SK-N-SH (cell line): ENCODE data around the gene HS2ST1. TPM values are rescaled to one million over a fixed set of nuclear protein-coding genes. Genes with fewer than 3 reads are reported as not detected.

Source experiments
- CTCF ChIA-PET: fragments of 300-600, 350-600 bp; formaldehyde crosslinking; extraction: SDS; loops from one replicate; lab custom pipeline; 2021; lab: Yijun Ruan, JAX
- POLR2A ChIA-PET: fragments of 350-600 bp; sonication (Branson Sonifier 250); formaldehyde crosslinking; extraction: SDS; loops from one replicate; lab custom pipeline; 2020; ENCODE audit warnings: antibody characterized with exemption, inconsistent platforms; lab: Yijun Ruan, JAX
- DNase-seq: peaks from one replicate; pipeline ENCODE4 v3.0.0; 2012
- H2AFZ ChIP-seq: fragments of 200-600 bp; sonication (generic); 2 replicates; pipeline ENCODE4 v1.8.1; 2016; ENCODE audit warnings: antibody characterized with exemption, mild to moderate bottlenecking, low read depth
- H3F3A ChIP-seq: fragments of 200-600 bp; sonication (generic); replicated peaks from 2 replicates; pipeline ENCODE3; 2016; ENCODE audit warnings: antibody characterized with exemption, mild to moderate bottlenecking; ENCODE audit not compliant: insufficient read depth
- H3K27ac ChIP-seq, 2 experiments: fragments of 200-500 bp in 1 of 2; fragments of 200-600 bp in 1 of 2; sonication (Bioruptor generic) in 1 of 2; sonication (generic), shearing (Covaris generic) in 1 of 2; 2 replicates each; pipeline versions ENCODE4 v1.5.1 to v1.6.1; 2014 to 2016; ENCODE audit warnings: low read depth in 2 of 2, inconsistent platforms in 1 of 2, low read length in 1 of 2, mild to moderate bottlenecking in 1 of 2, mixed read lengths in 1 of 2
- H3K27me3 ChIP-seq: fragments of 200-600 bp; sonication (generic), shearing (Covaris generic); 2 replicates; pipeline ENCODE4 v1.6.1; 2016; ENCODE audit warnings: mixed run types; ENCODE audit not compliant: insufficient read depth
- H3K36me3 ChIP-seq, 2 experiments: fragments of 200-500 bp in 1 of 2; fragments of 200-600 bp in 1 of 2; sonication (Bioruptor generic) in 1 of 2; sonication (generic) in 1 of 2; replicated peaks in 1 of 2; 2 replicates each; pipeline versions ENCODE3 to v1.5.1; 2014 to 2016; ENCODE audit warnings: low read length in 1 of 2, mild to moderate bottlenecking in 1 of 2; ENCODE audit not compliant: insufficient read depth in 2 of 2, control insufficient read depth in 1 of 2
- H3K4me1 ChIP-seq, 2 experiments: fragments of 200-500 bp in 1 of 2; fragments of 200-600 bp in 1 of 2; sonication (Bioruptor generic) in 1 of 2; sonication (generic), shearing (Covaris generic) in 1 of 2; 2 replicates each; pipeline versions ENCODE4 v1.5.1 to v1.6.1; 2014 to 2016; ENCODE audit warnings: low read depth in 1 of 2, low read length in 1 of 2, mixed run types in 1 of 2; ENCODE audit not compliant: insufficient read depth in 2 of 2, control insufficient read depth in 1 of 2
- H3K4me2 ChIP-seq: fragments of 200-600 bp; sonication (generic), shearing (Covaris generic); 2 replicates; pipeline ENCODE4 v1.6.1; 2017; ENCODE audit warnings: mixed run types
- H3K4me3 ChIP-seq, 2 experiments: fragments of 200-500 bp in 1 of 2; fragments of 200-600 bp in 1 of 2; sonication (Bioruptor generic) in 1 of 2; sonication (generic), shearing (Covaris generic) in 1 of 2; 2 replicates each; pipeline versions ENCODE4 v1.5.1 to v1.8.1; 2014 to 2016; ENCODE audit warnings: low read depth in 2 of 2, inconsistent platforms in 1 of 2, low read length in 1 of 2, mild to moderate bottlenecking in 1 of 2, mixed read lengths in 1 of 2, moderate library complexity in 1 of 2
- H3K79me2 ChIP-seq: fragments of 200-600 bp; sonication (generic); 2 replicates; pipeline ENCODE4 v1.8.1; 2017; ENCODE audit warnings: mild to moderate bottlenecking; ENCODE audit not compliant: insufficient read depth
- H3K9ac ChIP-seq: fragments of 200-600 bp; sonication (generic); 2 replicates; pipeline ENCODE4 v1.6.1; 2017; ENCODE audit warnings: mixed run types
- H3K9me2 ChIP-seq: fragments of 200-600 bp; sonication (generic); 2 replicates; pipeline ENCODE4 v1.6.1; 2017; ENCODE audit warnings: mixed run types
- H3K9me3 ChIP-seq: fragments of 200-600 bp; sonication (generic); 2 replicates; pipeline ENCODE4 v1.6.1; 2017; ENCODE audit warnings: mixed run types, mild to moderate bottlenecking, moderate library complexity
- H4K20me1 ChIP-seq: fragments of 200-600 bp; sonication (generic); 2 replicates; pipeline ENCODE4 v1.6.1; 2017; ENCODE audit warnings: mild to moderate bottlenecking, mixed run types; ENCODE audit not compliant: insufficient read depth
- CHD2 ChIP-seq: fragments of 150-350 bp; IDR thresholded peaks from 2 replicates; pipeline ENCODE4 v1.6.1; 2018; ENCODE audit warnings: low read length; ENCODE audit not compliant: partially characterized antibody
- ELF1 ChIP-seq: IDR thresholded peaks from 2 replicates; pipeline ENCODE4 v1.4.0; 2012
- EP300 ChIP-seq, 2 experiments: IDR thresholded peaks; 2 replicates each; pipeline versions ENCODE4 v1.4.0 to v1.6.1; 2012; ENCODE audit warnings: borderline replicate concordance in 1 of 2, low read depth in 1 of 2, low read length in 1 of 2
- EZH2phosphoT487 ChIP-seq: fragments of 200-600 bp; sonication (generic); IDR thresholded peaks from 2 replicates; pipeline ENCODE4 v1.6.1; 2017; ENCODE audit warnings: low read depth, mixed run types, mild to moderate bottlenecking, antibody characterized with exemption, moderate library complexity, borderline replicate concordance
- FOXM1 ChIP-seq: IDR thresholded peaks from 2 replicates; pipeline ENCODE4 v1.4.0; 2012; ENCODE audit warnings: low read depth, mild to moderate bottlenecking
- GABPA ChIP-seq: IDR thresholded peaks from 2 replicates; pipeline ENCODE4 v1.4.0; 2012; ENCODE audit warnings: low read depth, mild to moderate bottlenecking
- GATA2 ChIP-seq: sonication (generic); formaldehyde crosslinking; IDR thresholded peaks from 2 replicates; pipeline ENCODE4 v1.5.0; 2020; ENCODE audit warnings: mild to moderate bottlenecking, missing genetic modification reagents
- JUND ChIP-seq: IDR thresholded peaks from 2 replicates; pipeline ENCODE4 v1.4.0; 2012
- MXI1 ChIP-seq: IDR thresholded peaks from 2 replicates; pipeline ENCODE4 v1.6.1; 2012; ENCODE audit warnings: mild to moderate bottlenecking, low read depth, low read length, improper control_type of control experiment
- NRF1 ChIP-seq: IDR thresholded peaks from 2 replicates; pipeline ENCODE4 v1.6.1; 2012; ENCODE audit warnings: low read depth, mild to moderate bottlenecking, low read length
- POLR2AphosphoS5 ChIP-seq: IDR thresholded peaks from 2 replicates; pipeline ENCODE4 v1.6.1; 2012; ENCODE audit warnings: low read depth, low read length
- RAD21 ChIP-seq: IDR thresholded peaks from 2 replicates; pipeline ENCODE4 v1.6.1; 2012; ENCODE audit warnings: mild to moderate bottlenecking, low read length
- RCOR1 ChIP-seq: fragments of 150-350 bp; IDR thresholded peaks from 2 replicates; pipeline ENCODE4 v1.6.1; 2017; ENCODE audit warnings: antibody characterized with exemption, low read length
- RFX5 ChIP-seq: IDR thresholded peaks from 2 replicates; pipeline ENCODE4 v1.6.1; 2012; ENCODE audit warnings: mild to moderate bottlenecking, improper control_type of control experiment, low read length
- RXRA ChIP-seq: IDR thresholded peaks from 2 replicates; pipeline ENCODE4 v1.4.0; 2012; ENCODE audit warnings: low read depth, mild to moderate bottlenecking, borderline replicate concordance
- SIN3A ChIP-seq: IDR thresholded peaks from 2 replicates; pipeline ENCODE4 v1.6.1; 2012; ENCODE audit warnings: low read depth, mild to moderate bottlenecking, low read length, moderate library complexity, borderline replicate concordance
- SMC3 ChIP-seq: IDR thresholded peaks from 2 replicates; pipeline ENCODE4 v1.6.1; 2012; ENCODE audit warnings: low read depth, low read length, improper control_type of control experiment
- TAF1 ChIP-seq: IDR thresholded peaks from 2 replicates; pipeline ENCODE4 v1.6.1; 2012; ENCODE audit warnings: low read depth, mild to moderate bottlenecking, low read length, moderate library complexity, borderline replicate concordance
- TCF12 ChIP-seq: IDR thresholded peaks from 2 replicates; pipeline ENCODE4 v1.4.0; 2012
- TEAD4 ChIP-seq: IDR thresholded peaks from 2 replicates; pipeline ENCODE4 v1.4.0; 2012; ENCODE audit warnings: mild to moderate bottlenecking, borderline replicate concordance; ENCODE audit not compliant: insufficient read depth
- YY1 ChIP-seq: IDR thresholded peaks from 2 replicates; pipeline ENCODE4 v1.4.0; 2012; ENCODE audit warnings: low read depth, mild to moderate bottlenecking
- WGBS: methylation state at CpG from one replicate; pipeline ENCODE4 v1.1.6; 2017; ENCODE audit warnings: low lambda C conversion rate; 5-methylcytosine and 5-hydroxymethylcytosine counted together
- polyA plus RNA-seq, 3 experiments: library from polyadenylated mRNA; depleted of rRNA; stranded (reverse); fragments of >200 nt; gene quantifications; 2 replicates each; pipeline ENCODE4 v1.2.3, GENCODE V29; 2012
- TF ChIP-seq, protein P1 (sequence below): IDR thresholded peaks from 2 replicates; pipeline ENCODE4 v1.4.0; 2012; ENCODE audit warnings: low read depth, borderline replicate concordance
- TF ChIP-seq, protein P2 (sequence below): IDR thresholded peaks from 2 replicates; pipeline ENCODE4 v1.4.0; 2012; ENCODE audit warnings: low read depth
- TF ChIP-seq, protein P3 (sequence below): IDR thresholded peaks from 2 replicates; pipeline ENCODE4 v1.4.0; 2012; ENCODE audit warnings: low read depth, borderline replicate concordance
- TF ChIP-seq, protein P4 (sequence below): fragments of 150-350 bp; IDR thresholded peaks from 2 replicates; pipeline ENCODE4 v1.6.1; 2016; ENCODE audit warnings: mild to moderate bottlenecking, low read depth, low read length
- TF ChIP-seq, protein P5 (sequence below): IDR thresholded peaks from 2 replicates; pipeline ENCODE4 v1.6.1; 2012; ENCODE audit warnings: mild to moderate bottlenecking, low read depth, low read length, moderate library complexity

The HS2ST1 gene
- polyA plus RNA-seq, 1 of the 3 experiments (the other 2 are of a cell fraction): 16.6 TPM

DNA sequence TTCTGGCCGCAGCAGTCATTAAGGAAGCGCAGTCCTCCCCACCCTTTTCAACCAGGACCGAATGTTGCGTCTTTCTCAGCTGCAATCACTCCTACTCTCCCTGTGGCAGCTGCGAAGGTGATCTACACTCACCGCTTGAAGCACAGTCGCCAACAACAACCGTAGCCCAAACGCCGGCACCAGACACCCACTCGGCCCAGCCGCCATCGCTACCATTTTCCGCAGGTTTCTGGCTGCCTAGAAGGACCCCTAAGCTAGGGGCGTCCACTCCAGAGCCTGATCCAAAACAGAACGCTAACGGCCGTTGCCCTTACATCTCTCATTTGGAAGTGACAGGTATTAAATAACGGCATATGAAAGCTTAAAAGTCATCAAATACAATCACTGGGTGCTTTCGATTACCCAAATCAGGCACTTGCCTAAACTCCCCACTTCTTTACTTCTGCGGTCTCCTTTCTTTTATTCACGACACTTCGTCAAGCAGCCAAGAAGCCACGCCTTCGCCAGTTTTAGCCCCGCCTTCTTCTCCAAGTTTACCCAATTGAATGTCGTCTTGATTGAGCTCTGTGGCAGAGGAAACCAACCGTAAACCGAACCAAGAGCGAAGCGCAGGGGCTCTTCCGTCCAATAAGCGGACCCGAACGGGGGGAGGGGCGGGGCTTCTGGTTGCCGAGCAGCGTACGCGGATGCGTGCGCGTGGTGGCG is 387 bp upstream of the HS2ST1 start, which contains the start of gene SELENOF:
Gene SELENOF, minus strand, starts transcription at position 231 of the 705 bp plus-strand sequence. Its CDS starts 15 bp downstream, at position 216.
- H2AFZ ChIP-seq: peak within 1 kb of the TSS; percentile 92
- H3F3A ChIP-seq: peaks cover 4% of the 10 kb centered on the region
- H3K36me3 ChIP-seq: peaks cover 5 to 7% of the 10 kb centered on the region in 2 experiments
- peaks cover 89% of the 10 kb centered on the region for H3K79me2 ChIP-seq
- H3K27me3 ChIP-seq: no peaks in the 10 kb centered on the region
- ChIA-PET CTCF (interaction anchor here (1.0 to 2.0 kb wide), 4 partner anchors 9 to 169 kb away, joined by 4 to 8 read pairs (median 4); no protein-coding TSS in a partner anchor), POLR2A (interaction anchor here (1.4 to 1.7 kb wide), 2 partner anchors 12 to 210 kb away, joined by 4 read pairs; partner anchors contain the start of gene SH3GLB1)
- peaks cover 34% of the 10 kb centered on the region for H4K20me1 ChIP-seq
- H3K4me2 ChIP-seq: peak within 1 kb of the TSS; percentile 86
- peak within 1 kb of the TSS; percentile 96 for H3K9ac ChIP-seq
- H3K27ac ChIP-seq: peak within 1 kb of the TSS; percentile 91 to 94
- H3K9me2 ChIP-seq: no peaks in the 10 kb centered on the region
- no peaks in the 10 kb centered on the region; the same call in 1 of the 2 replicates for H3K9me3 ChIP-seq
- under 1% methylated on average over 41 of the region's 44 CpGs for WGBS
- DNase-seq: peak; percentile 93
- H3K4me1 ChIP-seq: peaks cover 0 to 13% of the 10 kb centered on the region in 2 experiments; a peak in 3 of 4 replicates
- peak within 1 kb of the TSS; percentile 97 to 98 for H3K4me3 ChIP-seq
- TF ChIP-seq, protein P1, sequence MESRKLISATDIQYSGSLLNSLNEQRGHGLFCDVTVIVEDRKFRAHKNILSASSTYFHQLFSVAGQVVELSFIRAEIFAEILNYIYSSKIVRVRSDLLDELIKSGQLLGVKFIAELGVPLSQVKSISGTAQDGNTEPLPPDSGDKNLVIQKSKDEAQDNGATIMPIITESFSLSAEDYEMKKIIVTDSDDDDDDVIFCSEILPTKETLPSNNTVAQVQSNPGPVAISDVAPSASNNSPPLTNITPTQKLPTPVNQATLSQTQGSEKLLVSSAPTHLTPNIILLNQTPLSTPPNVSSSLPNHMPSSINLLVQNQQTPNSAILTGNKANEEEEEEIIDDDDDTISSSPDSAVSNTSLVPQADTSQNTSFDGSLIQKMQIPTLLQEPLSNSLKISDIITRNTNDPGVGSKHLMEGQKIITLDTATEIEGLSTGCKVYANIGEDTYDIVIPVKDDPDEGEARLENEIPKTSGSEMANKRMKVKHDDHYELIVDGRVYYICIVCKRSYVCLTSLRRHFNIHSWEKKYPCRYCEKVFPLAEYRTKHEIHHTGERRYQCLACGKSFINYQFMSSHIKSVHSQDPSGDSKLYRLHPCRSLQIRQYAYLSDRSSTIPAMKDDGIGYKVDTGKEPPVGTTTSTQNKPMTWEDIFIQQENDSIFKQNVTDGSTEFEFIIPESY: no peak
- TF ChIP-seq GABPA (no peak; the same call in 1 of the 2 replicates), NRF1 (no peak), FOXM1 (no peak), TEAD4 (no peak), ELF1 (0 out of 2 replicates have a peak, but pooled peaks have one; percentile 41), RXRA (no peak), SIN3A (peak; percentile 69; the same call in 1 of the 2 replicates), RFX5 (no peak), RAD21 (no peak), TCF12 (no peak), GATA2 (no peak), YY1 (peak; percentile 94), JUND (no peak), POLR2AphosphoS5 (peak; percentile 97), EZH2phosphoT487 (no peak), MXI1 (no peak; the same call in 1 of the 2 replicates), RCOR1 (no peak), EP300 (IDR thresholded peaks at IDR 0.05; ENCODE audit: borderline replicate concordance in 1 of 2, low read depth in 1 of 2, low read length in 1 of 2) (no peak), TAF1 (peak; percentile 96), SMC3 (no peak), CHD2 (peak; percentile 11)
- TF ChIP-seq, protein P2, sequence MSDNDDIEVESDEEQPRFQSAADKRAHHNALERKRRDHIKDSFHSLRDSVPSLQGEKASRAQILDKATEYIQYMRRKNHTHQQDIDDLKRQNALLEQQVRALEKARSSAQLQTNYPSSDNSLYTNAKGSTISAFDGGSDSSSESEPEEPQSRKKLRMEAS: peak; percentile 44; the same call in 1 of the 2 replicates
- TF ChIP-seq, protein P3, sequence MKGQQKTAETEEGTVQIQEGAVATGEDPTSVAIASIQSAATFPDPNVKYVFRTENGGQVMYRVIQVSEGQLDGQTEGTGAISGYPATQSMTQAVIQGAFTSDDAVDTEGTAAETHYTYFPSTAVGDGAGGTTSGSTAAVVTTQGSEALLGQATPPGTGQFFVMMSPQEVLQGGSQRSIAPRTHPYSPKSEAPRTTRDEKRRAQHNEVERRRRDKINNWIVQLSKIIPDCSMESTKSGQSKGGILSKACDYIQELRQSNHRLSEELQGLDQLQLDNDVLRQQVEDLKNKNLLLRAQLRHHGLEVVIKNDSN: no peak
- TF ChIP-seq, protein P4, sequence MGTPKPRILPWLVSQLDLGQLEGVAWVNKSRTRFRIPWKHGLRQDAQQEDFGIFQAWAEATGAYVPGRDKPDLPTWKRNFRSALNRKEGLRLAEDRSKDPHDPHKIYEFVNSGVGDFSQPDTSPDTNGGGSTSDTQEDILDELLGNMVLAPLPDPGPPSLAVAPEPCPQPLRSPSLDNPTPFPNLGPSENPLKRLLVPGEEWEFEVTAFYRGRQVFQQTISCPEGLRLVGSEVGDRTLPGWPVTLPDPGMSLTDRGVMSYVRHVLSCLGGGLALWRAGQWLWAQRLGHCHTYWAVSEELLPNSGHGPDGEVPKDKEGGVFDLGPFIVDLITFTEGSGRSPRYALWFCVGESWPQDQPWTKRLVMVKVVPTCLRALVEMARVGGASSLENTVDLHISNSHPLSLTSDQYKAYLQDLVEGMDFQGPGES: no peak
- TF ChIP-seq, protein P5, sequence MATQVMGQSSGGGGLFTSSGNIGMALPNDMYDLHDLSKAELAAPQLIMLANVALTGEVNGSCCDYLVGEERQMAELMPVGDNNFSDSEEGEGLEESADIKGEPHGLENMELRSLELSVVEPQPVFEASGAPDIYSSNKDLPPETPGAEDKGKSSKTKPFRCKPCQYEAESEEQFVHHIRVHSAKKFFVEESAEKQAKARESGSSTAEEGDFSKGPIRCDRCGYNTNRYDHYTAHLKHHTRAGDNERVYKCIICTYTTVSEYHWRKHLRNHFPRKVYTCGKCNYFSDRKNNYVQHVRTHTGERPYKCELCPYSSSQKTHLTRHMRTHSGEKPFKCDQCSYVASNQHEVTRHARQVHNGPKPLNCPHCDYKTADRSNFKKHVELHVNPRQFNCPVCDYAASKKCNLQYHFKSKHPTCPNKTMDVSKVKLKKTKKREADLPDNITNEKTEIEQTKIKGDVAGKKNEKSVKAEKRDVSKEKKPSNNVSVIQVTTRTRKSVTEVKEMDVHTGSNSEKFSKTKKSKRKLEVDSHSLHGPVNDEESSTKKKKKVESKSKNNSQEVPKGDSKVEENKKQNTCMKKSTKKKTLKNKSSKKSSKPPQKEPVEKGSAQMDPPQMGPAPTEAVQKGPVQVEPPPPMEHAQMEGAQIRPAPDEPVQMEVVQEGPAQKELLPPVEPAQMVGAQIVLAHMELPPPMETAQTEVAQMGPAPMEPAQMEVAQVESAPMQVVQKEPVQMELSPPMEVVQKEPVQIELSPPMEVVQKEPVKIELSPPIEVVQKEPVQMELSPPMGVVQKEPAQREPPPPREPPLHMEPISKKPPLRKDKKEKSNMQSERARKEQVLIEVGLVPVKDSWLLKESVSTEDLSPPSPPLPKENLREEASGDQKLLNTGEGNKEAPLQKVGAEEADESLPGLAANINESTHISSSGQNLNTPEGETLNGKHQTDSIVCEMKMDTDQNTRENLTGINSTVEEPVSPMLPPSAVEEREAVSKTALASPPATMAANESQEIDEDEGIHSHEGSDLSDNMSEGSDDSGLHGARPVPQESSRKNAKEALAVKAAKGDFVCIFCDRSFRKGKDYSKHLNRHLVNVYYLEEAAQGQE: peak; percentile 9; the same call in 1 of the 2 replicates
